Endothelial cell of umbilical vein (primary cell): ENCODE data around the gene PHLPP1.

Experiments
- POLR2A ChIP-seq: IDR thresholded peaks from 2 replicates; pipeline ENCODE4 v1.6.1; 2012; ENCODE audit warnings: low read depth, mild to moderate bottlenecking, control low read depth, low read length
- POLR2AphosphoS5 ChIP-seq: IDR thresholded peaks from 2 replicates; pipeline ENCODE4 v1.6.1; 2012; ENCODE audit warnings: low read depth, mild to moderate bottlenecking, control low read depth, low read length, moderate library complexity; ENCODE audit not compliant: insufficient read depth

DNA sequence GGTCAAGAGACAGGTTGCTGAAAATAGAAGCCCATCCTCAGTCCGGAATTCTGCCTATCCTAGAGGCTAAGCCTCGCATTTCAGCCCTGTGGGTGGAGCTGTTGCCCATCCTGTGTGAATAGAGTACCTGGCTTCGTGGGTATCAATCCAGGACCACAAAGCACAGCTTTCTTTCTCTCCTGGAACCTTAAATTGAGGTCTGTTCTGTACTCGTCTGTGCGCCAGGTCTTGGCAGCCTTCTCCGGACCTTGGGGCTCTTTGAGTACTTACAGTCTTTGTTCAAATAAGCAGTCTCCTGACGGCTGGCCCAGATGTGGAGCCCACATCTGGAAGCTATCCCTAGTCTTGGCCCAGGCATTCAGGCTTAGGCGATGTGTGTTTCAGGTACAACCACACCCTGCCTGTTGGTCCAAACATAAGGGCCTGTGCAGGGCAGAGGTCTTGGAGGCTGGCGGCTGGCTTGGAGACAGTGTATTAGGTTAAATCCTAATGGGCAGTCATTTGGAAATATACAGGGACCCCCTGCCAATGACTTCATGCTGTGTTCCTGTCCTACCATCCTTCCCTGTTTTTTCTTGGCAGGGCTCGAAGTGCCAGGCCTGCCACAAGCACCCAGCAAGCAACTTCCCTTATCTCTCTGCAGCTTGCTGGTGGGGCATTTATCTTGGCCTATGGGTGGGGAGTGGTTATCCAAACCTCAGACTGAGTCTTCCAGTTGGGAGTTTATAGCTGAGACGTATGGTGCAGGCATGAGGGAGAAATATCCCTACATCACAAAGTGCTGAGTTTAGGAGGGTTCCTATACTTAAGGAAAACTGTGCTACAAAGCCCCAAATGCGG, 310.1 kb downstream of the PHLPP1 start:
- TF ChIP-seq POLR2A (no peak), POLR2AphosphoS5 (no peak)
